Measurements from ENCODE around the gene ALDH2.
"Not testable (repeated sequence)": the region's sequence is repeated elsewhere in the genome, so short reads cannot be mapped to it uniquely, and the experiment has no call there.

ALDH2 gene

DNA sequence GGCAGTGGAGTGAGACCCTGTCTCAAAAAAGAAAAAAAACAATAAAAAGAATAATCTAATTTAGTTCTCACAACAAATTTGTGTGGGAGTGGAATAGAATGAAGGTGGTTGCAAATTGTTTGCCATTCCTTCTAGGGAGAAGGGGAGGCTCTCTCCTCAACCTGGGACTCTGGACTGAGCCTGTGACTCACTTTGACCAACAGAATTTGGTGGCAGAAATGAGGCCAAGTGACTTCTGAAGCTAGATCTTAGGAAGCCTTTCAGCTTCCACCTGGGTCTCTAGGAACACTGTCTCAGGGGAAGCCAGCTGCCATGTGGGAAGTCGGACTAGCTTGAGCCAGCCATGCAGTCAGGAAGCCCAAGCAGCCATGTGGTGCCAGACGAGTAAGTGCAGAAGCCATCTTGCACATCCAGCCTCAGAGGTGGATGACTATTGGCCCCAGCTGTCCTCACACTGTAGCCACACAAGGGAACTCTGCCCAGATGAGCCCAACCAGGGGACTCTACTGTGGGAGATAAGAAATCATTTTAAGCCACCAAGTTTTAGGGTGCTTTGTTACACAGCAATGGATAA is 14.4 kb downstream of the ALDH2 start:
- FAIRE-seq, result no peak
- DNase-seq (ENCODE audit: extremely low spot score, insufficient read length, low read depth), result no peak

DNA sequence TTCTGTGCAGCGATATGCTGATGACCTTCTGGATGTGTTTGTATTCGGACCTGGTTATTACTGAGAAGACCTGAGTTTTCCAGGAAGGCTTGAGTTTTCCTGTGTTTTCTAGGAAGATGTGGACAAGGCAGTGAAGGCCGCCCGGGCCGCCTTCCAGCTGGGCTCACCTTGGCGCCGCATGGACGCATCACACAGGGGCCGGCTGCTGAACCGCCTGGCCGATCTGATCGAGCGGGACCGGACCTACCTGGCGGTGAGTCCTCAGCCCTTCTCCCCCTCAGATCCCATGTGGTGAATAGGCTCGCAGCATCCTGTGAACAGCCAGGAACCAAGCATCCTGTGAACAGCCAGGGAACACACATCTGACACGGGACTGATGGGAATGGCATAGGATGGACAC is 16.3 kb downstream of the ALDH2 start:
- FAIRE-seq (no peak), DNase-seq (ENCODE audit: extremely low spot score, insufficient read length, low read depth) (no peak)

DNA sequence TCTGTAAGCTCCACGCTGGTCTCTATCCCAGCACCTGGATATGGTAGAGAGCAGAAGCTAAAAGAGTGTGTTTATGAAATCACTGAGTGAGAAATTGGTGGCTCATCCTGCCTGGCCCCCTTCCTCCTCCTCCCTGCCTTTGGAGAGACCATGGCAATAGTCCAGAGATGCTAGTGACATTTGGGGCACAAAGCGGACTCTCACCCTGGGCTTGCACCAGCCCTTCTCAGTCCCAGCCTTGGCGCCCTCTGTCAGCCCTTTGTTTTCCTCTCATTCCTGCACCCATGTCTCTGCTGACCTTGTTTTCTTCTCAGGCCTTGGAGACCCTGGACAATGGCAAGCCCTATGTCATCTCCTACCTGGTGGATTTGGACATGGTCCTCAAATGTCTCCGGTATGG is 18.2 kb downstream of the ALDH2 start:
- FAIRE-seq (no peak), DNase-seq (ENCODE audit: extremely low spot score, insufficient read length, low read depth) (no peak)

DNA sequence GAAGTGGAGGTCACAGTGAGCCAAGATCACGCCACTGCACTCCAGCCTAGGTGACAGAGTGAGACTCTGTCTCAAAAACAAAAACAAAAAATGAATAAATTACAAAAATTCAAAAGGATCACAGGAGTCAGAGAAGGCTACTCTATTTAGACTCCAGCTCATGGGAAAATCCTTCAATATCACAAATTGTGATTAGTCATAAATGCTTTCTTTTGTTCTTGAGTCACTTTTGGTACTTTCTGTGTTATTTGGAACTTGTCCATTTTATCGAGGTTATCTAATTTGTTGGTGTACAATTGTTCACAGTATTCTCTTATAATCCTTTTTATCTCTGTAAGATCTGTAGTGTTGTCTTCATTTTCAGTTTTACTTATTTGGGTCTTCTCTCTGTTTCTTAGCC is 18.9 kb downstream of the ALDH2 start:
- no peak for FAIRE-seq
- no peak for DNase-seq (ENCODE audit: extremely low spot score, insufficient read length, low read depth)

DNA sequence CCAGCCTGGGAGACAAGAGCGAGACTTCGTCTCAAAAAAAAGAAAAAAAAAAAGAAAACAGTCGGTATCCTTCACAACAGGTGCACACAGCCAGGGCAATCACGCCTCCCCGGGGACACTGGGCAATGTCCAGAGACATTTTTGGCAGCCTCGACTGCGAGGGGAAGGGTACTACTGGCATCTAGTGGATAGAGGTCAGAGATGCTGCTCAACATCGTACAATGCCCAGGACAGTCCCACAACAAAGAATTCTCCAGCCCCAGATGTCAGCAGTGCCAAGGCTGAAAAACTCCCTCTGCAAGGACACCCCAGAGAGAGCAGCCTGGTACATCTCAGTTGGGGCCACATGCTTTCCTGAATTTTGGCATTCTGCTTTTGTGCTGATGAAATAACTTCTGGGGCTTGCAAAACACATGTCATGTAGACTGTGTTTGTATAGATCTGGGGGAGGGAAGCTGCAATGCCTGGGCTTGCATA is 21.5 kb downstream of the ALDH2 start:
- DNase-seq (ENCODE audit: extremely low spot score, insufficient read length, low read depth) (no peak), FAIRE-seq (peak; percentile 76)

DNA sequence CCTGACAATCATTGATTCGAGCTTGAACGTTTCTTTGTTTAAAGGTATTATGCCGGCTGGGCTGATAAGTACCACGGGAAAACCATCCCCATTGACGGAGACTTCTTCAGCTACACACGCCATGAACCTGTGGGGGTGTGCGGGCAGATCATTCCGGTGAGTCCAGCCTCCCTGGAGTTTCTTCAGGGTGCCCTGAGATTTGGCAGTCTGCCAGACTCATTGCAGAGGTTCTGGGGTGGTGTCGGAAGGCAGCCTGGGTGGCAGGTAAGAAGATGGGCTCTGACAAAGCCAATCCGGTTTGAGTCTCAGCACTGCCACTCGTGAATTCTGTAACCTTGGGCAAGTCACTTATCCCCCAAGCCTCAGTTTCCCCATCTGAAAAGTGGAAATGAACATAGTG is 23.0 kb downstream of the ALDH2 start:
- FAIRE-seq (no peak), DNase-seq (ENCODE audit: extremely low spot score, insufficient read length, low read depth) (no peak)

DNA sequence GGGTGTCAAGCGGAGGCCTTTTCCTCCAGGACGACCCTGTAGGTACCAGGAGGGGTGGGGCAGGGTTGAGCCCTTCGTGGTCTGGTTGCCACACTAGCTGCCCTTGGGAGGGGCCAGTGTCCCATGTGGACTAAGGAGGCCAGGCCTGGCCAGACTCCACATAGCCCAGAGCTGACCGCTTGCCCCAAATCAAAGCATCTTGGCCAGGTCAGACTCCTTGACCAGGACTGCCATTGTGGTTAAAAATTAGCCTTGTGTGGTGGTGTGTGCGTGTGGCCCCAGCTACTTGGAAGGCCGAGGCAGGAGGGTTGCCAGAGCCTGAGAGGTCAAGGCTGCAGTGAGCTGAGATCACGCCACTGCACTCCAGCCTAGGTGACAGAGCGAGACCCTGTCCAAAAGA is 24.8 kb downstream of the ALDH2 start:
- DNase-seq (ENCODE audit: extremely low spot score, insufficient read length, low read depth) (no peak), FAIRE-seq (no peak)

DNA sequence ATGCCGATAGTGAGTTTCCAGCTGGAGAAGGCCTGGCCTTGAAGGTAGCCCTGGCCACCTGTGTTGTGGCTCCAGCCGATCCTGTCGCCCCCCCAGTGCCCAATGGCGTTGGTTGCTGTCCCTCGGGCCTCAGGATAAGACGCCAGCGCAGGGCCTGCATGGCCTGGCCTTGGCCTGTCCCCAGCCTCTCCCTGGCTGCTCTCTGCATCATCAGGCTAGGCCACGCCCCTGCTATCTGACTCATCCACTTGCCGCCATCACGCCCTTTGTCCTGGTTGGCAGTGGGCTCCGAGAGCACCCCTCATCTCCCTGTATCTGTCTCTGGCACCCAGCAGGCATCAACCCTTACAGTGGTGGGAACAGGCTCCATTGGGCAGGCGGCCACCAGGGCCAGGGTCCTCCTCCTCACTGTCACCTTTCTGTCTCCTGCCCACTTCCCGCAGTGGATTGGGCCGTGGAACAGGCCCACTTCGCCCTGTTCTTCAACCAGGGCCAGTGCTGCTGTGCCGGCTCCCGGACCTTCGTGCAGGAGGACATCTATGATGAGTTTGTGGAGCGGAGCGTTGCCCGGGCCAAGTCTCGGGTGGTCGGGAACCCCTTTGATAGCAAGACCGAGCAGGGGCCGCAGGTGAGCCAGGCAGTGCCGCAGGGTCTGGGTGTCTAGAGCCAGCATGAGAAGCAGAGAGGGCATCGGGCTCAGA is 25.6 kb downstream of the ALDH2 start:
- no peak for DNase-seq (ENCODE audit: extremely low spot score, insufficient read length, low read depth)

DNA sequence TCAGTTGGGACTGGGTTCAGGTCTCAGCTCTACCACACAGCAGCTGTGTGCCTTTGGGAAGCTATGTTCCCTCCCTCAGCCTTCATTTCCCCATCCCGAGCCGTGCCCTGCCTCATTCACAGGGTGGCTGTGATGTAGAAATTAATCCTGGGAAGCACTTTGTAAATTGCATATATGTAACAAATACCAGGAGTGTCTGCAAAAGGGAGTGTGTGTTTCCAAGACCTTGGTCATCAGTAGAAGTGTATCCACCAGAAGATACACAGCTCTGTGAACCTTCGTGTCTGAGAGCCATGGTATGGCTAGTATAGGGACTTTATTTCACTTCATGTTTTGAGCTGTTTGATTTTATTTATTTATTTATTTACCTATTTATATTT is 26.1 kb downstream of the ALDH2 start:
- DNase-seq (ENCODE audit: extremely low spot score, insufficient read length, low read depth) (no peak), FAIRE-seq (no peak)

More for the DNA sequence above, 25.6 kb downstream of the ALDH2 start:
- FAIRE-seq, result no peak

DNA sequence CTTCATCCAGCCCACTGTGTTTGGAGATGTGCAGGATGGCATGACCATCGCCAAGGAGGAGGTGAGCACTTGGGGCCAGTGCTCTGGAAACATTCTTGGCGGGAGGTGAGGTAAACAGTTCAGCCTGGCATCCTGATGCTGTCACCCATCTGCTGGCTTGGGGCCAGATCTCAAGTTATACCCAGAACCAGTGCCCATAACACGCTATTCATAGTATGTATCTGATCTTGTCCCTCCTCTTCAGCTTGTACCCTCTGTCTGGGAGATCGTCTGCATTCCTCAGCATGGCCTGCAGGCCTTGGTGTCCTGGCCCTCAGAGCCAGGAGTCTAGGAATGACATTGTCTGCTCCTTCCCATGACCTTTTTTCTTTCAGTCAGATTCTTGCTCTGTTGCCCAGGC is 31.4 kb downstream of the ALDH2 start:
- FAIRE-seq, result no peak
- DNase-seq (ENCODE audit: extremely low spot score, insufficient read length, low read depth), result no peak

DNA sequence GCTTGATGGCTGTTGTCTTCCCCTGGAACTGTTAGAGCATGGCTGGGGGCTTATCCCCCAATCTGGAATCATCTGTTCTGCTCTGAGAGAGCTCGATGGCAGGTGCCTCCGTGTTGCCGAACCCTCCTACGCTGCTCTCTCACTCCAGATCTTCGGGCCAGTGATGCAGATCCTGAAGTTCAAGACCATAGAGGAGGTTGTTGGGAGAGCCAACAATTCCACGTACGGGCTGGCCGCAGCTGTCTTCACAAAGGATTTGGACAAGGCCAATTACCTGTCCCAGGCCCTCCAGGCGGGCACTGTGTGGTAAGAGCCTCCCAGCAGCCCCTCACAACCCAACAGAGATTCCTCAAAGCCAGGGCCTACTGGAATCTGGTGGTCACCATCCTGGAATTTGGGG is 33.0 kb downstream of the ALDH2 start:
- FAIRE-seq (no peak), DNase-seq (ENCODE audit: extremely low spot score, insufficient read length, low read depth) (no peak)

DNA sequence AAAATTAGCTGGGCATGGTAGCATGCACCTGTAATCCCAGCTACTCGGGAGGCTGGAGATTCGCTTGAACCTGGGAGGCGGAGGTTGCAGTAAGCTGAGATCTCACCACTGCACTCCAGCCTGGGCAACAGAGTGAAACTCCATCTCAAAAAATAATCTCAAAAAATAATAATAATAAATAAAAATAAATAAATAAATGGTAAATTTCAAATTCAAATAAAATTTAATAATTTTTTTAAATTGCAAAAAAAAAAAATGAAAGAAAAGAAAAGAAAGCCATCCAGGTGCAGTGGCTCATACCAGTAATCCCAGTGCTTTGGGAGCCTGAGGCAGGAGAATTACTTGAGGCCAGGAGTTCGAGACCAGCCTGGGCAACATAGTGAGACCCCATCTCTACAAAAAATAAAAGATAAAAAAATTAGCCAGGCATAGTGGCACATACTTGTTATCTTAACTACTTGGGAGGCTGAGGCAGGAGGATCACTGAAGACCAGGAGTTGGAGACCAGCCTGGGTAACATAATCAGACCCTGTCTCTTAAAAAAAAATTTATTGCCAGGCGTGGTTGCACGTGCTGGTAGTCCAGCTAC is 36.4 kb downstream of the ALDH2 start:
- no peak for FAIRE-seq
- no peak for DNase-seq (ENCODE audit: extremely low spot score, insufficient read length, low read depth)

DNA sequence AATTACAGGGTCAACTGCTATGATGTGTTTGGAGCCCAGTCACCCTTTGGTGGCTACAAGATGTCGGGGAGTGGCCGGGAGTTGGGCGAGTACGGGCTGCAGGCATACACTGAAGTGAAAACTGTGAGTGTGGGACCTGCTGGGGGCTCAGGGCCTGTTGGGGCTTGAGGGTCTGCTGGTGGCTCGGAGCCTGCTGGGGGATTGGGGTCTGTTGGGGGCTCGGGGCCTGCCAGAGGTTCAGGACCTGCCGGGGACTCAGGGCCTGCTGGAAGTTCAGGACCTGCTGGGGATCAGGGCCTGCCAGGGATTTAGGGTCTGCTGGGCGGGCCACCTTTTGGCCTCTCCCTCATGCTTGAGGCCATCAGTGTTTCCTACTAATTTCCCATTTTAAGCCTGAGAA is 37.1 kb downstream of the ALDH2 start:
- FAIRE-seq, result no peak
- DNase-seq (ENCODE audit: extremely low spot score, insufficient read length, low read depth), result no peak

DNA sequence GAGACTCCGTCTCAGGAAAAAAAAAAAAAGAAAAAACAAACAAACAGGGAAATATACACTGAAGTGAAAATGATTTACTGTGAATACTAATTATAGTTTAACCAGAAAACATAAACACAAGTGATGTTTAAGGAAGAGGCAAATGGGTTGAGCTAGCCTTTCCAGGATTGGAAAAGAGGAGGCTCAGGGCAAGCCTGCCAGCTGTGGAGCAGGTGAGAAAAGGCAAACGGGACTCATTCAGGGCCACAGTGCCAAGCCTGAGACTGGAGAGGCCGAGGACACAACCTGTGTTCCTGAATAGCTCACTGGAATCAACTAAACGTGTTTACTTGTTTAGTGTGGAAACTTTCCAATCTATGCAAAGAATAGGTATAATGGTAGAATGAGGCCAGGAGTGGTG is 39.6 kb downstream of the ALDH2 start:
- FAIRE-seq (no peak), DNase-seq (ENCODE audit: extremely low spot score, insufficient read length, low read depth) (no peak)

DNA sequence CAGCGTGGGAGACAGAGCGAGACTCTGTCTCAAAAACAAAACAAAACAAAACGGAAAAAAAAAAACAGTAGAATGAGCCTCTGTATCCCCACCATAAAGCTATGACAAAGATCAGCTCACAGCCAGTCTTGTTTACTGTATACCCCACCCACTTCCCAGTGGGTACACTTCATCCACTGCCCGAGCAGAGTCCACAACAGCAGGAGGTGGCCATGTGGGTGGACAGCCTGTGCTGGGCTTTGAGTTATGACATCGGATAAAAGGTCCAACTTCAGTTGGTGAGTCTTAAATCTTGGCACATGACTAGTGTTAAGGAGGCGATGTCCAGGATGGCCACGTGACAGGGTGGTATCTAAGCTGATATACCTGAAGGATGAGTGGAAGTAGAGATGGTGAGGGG is 40.5 kb downstream of the ALDH2 start:
- FAIRE-seq (no peak), DNase-seq (ENCODE audit: extremely low spot score, insufficient read length, low read depth) (no peak)

DNA sequence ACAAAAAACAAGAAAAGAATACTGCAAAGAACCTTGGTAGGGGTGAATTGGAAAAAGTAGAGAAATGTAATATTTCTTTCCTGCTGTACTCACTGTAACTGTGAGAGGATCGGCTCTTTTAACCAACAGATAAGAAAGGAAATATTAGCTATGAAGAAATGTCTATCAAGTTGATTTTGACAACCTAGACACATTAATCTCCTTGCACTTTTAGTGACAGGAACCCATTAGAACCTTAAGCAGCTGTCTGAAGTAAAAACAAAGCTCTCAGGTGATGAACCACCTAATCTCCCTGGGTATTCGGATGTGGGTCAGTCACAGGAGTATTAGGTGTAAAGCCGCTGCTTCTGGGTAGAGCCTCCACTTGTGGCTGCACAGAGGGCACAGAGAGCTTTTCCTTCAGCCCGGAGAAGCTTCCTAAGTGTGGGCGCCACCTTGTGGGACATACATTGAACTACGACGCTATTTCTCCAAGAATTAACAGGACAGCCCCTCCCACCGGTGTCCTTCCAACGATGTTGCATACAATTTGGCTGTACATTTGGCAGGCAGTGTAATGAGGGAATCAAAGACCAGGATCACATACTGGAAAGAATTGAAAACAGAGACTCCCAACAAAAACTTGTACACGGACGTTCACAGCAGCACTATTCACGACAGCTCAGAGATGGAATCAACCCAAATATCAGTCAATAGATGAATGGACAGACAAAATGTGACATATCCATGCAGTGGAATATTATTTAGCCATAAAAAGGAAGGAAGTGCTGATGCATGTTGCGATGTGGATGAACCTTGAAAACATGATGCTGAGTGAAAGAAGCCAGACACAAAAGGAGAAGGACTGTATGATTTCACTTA is 46.4 kb downstream of the ALDH2 start:
- FAIRE-seq (peak; percentile 73), DNase-seq (ENCODE audit: extremely low spot score, insufficient read length, low read depth) (peak; percentile 70)

DNA sequence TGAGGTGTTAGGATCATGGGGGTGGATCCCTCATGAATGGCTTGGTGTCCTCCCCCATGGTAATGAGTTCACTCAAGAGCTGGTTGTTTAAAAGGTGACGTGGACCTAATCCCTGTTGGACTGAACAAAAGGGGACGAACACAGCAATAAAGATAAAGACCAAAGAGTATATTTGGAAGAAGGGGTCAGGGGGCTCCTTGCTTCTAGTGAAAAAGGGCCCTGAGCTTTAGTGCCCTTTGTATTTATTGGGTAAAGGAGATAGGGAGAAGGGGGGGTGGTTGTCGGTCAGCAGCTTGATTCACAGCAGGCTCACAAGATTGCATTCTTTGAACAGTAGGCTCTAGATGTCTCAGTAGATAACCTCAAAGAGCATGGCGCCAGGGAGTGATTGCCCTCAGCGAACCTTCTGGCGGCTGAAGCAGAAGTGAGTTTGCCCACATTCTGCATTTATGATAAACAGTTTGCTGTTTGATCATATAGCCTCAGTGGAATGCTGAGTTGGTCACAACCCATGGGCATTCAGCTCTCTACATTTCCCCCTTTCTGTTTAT is 49.4 kb downstream of the ALDH2 start:
- no peak for DNase-seq (ENCODE audit: extremely low spot score, insufficient read length, low read depth)
- FAIRE-seq, result no peak

DNA sequence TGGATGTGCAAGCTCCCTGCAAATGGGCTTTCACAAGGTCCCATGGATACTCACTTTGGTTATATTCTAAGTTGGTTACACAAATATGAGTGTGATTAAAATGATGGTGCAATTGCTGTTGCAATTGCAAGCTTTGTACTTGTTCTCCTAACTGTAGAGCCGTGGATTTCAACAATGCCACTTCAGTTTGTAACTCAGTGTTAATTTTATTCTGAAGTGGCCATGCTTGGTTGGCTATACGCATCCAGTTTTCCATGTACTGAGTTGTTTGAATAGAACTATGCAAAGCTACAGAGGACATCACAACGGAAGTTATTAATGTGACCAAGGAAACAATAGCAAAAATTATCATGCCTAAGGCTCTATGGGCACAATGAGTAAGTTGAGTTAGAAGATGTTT is 50.2 kb downstream of the ALDH2 start:
- not testable (repeated sequence) for DNase-seq (ENCODE audit: extremely low spot score, insufficient read length, low read depth); FAIRE-seq

DNA sequence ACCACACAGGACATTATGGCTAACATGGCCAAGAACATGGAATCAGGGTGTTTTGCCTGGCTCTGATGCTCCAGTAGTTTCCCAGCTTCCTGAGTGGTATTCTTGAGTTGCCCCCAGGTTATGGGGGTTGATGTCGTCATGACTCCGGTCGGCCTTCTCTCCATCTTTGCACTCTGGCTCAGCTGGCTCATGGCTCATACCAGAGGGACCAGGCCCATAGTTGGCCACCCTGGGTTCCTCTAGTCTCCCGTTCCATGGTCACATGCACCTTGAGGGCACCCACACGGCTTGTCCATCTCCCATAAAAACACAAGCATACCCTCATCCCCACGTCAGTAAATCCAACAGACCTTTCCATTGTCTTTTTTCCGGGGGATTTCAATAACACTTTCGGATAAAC is 51.6 kb downstream of the ALDH2 start:
- FAIRE-seq (no peak), DNase-seq (ENCODE audit: extremely low spot score, insufficient read length, low read depth) (no peak)
